ENCODE data around the gene NUFIP2.
A peak's percentile ranks its signal among the peaks of the same experiment; 100 is the strongest.
"Not testable (repeated sequence)": the region's sequence is repeated elsewhere in the genome, so short reads cannot be mapped to it uniquely, and the experiment has no call there.

NUFIP2 gene

DNA sequence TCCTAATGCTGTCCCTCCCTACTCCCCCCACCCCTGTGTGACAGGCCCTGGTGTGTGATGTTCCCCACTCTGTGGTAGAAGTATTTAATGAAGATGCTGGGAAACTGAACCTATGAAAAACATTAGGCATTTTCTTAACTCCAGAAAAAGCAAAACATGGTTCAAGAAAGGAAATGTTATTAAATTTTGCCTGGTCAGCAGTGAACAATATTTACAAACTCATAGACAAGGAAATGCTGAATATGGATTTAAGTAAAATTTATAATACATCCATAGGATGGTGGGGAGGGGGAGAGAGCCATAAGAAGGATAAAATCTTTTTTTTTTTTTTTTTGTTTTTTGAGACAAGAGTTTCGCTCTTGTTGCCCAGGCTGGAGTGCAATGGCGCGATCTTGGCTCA, 58.0 kb downstream of the NUFIP2 start:
- no peak for DNase-seq

- DNase-seq = not testable (repeated sequence)
Measured at GRCh38 chr17:29234972-29235371, 59.0 kb downstream of the NUFIP2 start.

DNA sequence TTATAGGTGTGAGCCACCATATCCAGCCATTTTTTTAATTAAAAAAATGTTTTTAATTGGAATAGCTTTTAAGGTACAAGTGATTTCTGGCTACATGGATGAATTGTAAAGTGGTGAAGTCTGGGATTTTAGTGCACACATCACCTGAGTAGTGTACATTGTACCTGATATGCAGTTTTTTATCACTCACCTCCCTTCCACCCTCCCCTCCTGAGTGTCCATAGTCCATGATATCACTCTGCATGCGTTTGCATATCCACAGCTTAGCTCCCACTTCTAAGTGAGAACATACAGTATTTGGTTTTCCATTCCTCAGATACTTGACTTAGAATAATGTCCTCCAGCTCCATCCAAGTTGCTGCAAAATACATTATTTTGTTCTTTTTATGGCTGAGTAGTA, 60.6 kb downstream of the NUFIP2 start:
- DNase-seq = no peak

GRCh38 chr17:29225396-29225795, 68.6 kb downstream of the NUFIP2 start:
- no peak for DNase-seq

GRCh38 chr17:29221338-29221737, 72.6 kb downstream of the NUFIP2 start:
- DNase-seq = not testable (repeated sequence)

- peak; percentile 45 for DNase-seq
Measured at GRCh38 chr17:29219378-29220047, 74.4 kb downstream of the NUFIP2 start.

DNA sequence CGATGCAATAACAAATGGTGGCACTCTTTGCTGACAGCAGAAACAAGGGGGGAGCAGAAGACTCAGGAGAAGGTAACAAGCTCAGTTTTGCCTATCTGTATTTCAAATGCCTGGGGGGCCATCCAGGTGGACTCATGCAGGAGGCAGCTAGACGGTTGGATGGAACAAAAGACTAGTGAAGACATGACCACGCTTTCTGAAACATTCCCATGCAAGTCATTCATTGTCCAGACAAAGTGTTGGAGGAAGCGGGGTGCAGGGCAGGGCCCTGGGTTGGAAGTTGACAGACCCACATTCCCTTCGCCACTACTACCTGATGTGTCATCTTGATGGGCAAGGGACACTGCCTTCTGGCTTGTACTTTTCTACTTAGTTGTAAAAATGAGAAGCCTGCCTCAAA, 77.1 kb downstream of the NUFIP2 start:
- DNase-seq = no peak

GRCh38 chr17:29216181-29216580, 77.8 kb downstream of the NUFIP2 start:
- DNase-seq = no peak

DNA sequence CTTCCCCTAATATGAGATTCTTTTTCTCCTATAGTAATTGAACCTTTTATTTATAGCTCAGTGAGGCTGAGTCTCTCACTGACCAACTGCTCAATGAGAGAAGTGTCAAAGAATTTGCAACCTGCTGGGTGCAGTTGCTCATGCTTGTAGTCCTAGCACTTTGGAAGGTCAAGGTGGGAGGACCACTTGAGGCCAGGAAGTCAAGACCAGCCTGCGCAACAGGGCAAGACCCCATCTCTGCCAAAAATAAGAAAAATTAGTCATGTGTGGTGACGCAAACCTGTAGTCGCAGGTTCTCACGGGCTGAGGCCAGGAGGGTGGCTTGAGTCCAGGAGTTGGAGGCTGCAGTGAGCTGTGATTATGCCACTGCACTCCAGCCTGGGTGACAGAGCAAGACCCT, 78.2 kb downstream of the NUFIP2 start:
- DNase-seq = no peak

GRCh38 chr17:29215174-29215573, 78.8 kb downstream of the NUFIP2 start:
- DNase-seq = no peak

- no peak for DNase-seq
Measured at GRCh38 chr17:29214215-29215146, 79.5 kb downstream of the NUFIP2 start.

DNA sequence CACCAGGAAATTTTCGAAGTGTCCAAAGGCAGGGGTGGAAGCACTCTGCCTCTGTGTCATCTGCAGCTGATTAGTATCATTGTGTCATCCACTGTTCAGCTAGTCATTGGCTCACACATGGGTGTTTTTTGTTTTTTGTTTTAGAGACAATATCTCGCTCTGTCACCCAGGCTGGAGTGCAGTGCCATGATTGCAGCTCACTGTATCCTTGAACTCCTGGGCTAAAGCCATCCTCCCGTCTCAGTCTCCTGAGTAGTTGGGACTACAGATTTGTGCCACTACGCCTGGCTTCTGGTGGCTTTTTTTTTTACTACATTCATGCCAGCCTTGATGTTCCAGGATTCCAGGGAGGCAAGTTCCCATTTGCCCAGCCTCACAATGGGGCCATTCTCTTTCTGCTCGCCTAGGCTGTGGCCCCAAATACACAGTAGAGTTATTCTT, 81.2 kb downstream of the NUFIP2 start:
- no peak for DNase-seq

- no peak for DNase-seq
Measured at GRCh38 chr17:29212094-29212631, 81.8 kb downstream of the NUFIP2 start.

- no peak for DNase-seq
Measured at GRCh38 chr17:29210879-29211278, 83.1 kb downstream of the NUFIP2 start.

DNA sequence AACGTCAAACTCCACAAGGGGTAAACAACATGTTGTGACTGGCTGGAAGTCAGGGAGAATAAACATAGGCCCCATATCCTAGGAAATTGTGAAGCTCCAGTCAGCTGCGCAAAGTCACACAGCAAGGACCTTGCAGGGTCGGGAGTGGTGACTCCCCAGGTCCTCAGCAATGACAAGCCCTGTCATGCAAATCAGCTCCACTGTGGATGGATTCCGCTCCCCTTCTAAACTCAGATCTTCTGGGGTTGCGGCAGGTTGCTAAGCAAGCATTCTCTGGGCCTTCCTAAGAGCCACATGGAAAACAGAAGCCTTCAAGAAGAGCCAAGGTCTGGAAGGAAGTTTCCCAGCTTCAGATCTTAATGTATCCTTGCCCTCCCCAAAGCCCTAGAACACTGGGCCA, 84.9 kb downstream of the NUFIP2 start:
- no peak for DNase-seq

- DNase-seq = no peak
Measured at GRCh38 chr17:29207975-29208374, 86.0 kb downstream of the NUFIP2 start.
